NCI-H1417 treated with DMSO at 0.1 percent for 48 hours (cell line): ENCODE results near the gene PPP3R1.
"Not testable (repeated sequence)": the region's sequence is repeated elsewhere in the genome, so short reads cannot be mapped to it uniquely, and the experiment has no call there.

Experiments used
- DNase-seq: peaks from one replicate; lab custom pipeline; 2025; lab: John Stamatoyannopoulos, UW

PPP3R1 gene

DNA sequence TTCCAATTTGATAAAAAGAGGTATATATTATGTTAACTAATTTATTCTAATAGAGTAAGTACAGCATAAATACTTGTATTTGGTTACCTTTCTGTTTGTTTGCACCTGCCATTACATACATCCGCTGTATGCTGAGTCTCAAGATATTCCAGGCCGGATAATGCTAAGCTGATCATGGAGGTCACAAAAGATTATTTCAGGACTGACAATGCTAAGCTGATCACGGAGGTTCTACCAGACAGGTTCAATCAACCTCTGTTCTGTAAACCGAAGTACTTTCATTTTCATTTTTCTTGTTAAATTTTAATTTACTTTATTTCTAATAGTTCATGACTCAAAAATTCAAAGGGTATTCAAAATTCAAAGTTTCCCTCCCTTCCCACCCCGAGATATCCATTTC, 63.5 kb downstream of the PPP3R1 start:
- DNase-seq: no peak

DNA sequence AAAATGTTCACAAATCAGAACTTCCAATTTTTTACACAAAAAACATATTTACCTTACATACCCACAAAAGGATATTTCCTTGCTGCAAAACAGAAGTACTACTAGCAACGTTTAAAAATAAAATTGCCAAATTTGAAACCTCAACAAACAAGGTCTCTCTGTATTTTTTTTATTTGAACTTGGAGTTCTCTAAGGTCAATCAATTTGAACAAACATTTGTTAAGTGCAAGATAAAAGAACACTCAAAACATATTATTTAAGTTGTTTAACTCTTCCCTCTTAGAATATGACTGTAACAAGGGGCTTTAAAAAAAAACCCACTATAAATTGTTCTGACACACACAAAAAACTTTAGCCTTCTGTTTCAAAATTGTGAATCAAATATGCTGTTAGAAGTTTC, 65.0 kb downstream of the PPP3R1 start:
- no peak for DNase-seq

DNA sequence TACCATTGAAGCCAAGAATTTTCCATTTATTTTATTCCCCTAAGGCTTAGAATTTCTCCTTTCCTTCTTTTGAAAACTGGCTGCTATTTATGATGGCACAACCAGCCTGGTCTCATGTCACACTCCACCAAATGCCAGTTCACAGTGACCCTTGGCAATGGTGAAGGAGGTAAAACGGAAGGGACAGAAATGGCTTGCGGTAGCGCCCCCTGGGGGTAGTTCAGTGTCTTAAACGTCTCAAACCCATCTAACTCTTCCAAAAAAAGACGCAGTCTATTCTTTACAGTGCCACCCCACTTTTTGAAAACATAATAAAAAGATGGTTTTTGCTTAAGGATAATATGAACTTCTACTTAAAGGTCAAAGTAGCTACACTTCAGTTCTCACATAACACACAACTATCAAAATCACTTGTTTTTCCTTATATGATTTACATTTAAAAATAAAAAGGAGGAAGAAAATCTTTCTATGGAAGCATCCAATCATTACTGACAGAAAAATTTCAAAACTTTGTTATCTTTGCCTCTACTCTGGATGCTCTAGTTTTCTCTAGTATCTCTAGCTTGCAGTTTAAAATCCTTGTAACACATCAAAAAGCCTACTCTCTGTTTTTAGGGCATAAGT, 66.7 kb downstream of the PPP3R1 start:
- DNase-seq: no peak

DNA sequence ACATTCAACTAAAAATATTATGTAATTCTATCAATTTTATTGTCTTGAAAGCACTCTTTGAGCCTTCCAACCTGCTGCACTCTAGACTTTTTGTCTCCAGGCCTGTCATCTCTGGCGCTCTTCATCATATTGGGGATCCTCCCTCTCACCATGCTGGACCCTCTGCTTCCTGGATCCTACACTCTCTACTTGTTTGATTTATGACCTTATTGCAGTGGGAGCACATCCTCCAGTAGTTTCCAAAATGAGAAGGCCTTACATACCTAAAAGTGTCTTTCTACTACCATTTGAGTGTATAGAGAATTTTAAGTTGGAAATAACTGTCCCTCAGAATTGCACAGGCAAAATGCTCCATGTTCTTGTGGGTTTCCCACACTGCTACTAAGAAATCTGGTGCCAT, 69.4 kb downstream of the PPP3R1 start:
- no peak for DNase-seq

DNA sequence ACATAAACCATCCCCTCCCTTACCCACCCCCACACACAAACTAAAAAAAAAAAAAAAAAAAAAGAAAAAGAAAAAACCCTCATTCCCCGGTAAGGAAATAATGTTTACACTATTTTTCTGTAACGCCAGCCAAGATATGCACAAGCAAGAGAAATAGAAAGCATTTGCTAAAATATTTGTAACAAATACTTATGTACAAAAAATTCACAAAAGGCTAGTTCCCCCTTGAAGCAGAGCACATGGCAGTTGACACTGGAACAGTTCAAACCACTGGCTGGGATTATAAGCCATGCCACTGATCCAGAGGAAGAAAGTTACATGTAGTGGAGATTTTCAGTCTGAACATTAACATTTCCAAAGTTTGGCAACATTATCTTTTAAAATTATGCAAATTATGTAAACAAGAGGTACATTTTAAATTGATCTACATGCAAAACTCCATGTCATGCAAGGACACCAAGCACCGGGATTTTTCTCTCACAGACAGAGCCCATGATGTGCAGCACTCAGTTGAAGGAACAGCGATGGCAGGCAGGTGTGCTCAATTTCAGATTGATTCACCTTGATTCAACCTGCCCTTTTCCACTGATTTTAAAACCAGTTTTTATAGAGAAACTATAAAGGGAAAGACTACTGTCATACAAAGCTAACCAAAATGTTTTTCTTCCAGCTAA, 73.2 kb downstream of the PPP3R1 start:
- DNase-seq: no peak

DNA sequence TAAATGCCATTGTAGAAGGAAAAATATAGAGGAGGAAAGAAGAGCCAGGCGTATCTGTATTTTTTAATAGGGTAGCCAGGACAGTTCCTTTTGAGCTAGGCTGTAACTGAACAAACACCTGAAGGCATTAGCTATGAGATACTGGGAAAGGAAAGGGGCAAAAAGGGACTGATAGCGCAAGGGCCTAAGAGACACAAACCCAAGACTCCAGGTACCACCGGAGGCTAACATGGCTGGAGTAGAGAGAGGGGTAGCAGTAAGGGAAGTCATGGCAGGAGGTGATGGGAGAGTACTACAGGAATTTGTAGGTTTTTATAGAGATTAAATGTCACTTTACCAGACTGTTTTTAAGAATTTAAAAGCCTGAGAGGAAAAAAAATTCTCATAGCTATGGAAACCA, 73.9 kb downstream of the PPP3R1 start:
- no peak for DNase-seq

DNA sequence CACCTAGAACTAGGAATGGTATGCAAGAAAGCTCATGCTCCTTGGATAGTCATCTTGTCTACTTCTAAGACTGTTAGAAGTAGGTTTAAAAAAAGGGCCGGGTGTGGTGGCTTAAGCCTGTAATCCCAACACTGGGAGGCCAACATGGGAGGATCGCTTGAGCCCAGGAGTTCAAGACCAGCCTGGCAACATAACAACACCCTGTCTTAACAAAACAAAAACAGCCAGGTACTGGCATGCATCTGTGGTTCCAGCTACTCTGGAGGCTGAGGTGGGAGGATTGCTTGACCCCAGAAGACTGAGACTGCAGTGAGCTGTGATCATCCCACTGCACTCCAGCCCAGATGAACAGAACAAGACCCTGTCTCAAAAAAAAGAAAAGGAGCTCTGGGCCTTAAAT, 74.8 kb downstream of the PPP3R1 start:
- DNase-seq: no peak

DNA sequence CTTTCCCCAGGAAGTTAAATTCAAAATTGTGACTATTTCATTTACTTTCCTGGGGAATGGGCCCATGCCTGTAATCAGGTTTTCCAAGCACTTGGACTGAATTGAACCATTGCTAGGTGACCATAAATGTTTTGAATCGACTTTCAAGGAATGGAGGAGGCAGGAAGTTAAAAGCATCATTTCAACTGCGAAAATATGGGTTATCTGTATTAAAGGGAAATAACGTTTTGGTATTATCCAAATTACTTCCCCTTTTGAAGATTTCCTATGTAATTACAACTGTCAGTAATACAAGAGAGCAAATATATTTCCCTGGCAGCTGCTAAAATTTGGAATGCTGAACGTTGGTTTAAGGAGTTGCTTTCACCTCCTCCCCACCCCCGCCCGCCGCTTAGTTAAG, 75.7 kb downstream of the PPP3R1 start:
- DNase-seq: no peak

DNA sequence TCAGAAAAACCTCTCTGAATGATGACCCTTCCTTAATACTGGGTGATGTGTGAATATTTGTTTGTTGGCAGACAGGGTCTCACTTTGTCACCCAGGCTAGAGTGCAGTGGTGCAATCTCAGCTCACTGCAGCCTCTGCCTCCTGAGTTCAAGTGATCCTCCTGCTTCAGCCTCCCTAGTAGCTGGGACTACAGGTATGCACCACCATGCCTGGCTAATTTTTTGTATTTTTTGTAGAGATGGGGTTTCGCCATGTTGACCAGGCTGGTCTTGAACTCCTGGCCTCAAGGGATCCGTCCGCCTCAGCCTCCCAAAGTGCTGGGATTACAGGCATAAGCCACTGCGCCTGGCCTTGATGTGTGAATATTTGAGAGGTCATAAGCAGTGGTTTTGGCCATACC, 77.1 kb downstream of the PPP3R1 start:
- DNase-seq: not testable (repeated sequence)

DNA sequence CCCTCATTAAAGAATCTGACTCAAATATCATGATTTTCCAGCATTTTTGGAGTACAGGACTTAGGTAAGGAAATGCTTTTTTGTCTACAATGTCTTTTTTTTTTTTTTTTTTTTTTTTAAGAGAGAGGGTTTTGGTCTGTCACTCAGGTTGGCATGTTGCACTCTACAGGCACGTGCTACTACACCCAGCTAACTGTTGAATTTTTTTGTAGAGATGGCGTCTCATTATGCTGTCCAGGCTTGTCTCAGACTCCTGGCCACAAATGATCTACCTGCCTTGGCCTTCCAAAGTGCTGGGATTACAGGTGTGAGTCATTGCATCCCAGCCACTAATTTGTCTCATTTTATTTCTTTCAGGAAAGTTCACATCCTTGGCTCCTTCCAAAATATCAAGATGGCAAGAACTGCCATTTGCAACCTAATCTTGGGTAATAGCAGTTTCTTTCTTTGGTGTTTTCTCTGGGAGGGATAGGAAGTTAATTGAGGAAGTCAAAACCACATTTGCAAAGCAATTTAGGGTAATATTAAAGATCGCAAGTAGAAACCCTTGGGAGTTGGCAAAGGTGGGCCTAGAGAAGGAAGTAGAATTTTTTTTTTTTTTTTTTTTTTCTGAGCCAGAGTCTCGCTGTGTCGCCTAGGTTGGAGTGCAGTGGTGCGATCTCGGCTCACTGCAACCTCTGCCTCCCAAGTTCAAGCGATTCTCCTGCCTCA, 79.2 kb downstream of the PPP3R1 start:
- DNase-seq: no peak

DNA sequence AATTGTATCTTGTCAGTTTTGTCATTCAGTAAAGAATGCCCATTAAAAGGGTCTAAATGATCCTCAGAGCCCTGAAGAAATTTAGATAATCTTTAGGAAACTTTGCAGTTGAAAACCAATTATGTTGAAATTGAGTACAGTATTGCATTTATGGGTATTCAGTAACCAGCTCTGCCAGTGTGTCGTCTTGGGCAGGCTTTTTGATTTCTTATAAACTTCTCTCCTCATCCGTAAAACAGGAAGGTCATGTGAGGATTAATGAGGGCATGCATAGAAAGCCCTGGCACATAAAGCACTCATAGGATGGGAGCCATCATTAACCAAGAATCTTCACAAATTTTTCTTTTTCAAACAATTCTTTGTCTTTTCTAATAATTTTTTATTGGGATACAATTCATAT, 79.8 kb downstream of the PPP3R1 start:
- no peak for DNase-seq

DNA sequence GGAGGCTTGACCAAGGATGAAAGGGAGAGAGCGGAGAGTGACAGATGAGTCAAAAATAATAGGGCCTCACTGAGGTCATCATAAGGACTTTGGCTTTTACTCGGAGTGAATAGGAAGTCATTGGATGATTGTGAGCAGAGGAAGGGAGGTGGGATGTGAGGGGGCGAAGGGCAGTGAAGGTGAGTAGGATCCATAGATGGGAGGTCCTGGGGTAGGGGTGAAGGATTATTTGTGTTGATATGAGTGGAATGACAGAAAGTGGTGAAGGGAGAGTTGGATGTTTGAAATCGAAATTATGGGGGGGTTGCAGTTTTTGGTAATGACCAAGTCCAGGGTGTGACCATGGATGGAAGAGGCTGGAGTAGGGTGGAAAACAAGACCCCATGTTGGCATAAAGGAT, 80.6 kb downstream of the PPP3R1 start:
- no peak for DNase-seq

DNA sequence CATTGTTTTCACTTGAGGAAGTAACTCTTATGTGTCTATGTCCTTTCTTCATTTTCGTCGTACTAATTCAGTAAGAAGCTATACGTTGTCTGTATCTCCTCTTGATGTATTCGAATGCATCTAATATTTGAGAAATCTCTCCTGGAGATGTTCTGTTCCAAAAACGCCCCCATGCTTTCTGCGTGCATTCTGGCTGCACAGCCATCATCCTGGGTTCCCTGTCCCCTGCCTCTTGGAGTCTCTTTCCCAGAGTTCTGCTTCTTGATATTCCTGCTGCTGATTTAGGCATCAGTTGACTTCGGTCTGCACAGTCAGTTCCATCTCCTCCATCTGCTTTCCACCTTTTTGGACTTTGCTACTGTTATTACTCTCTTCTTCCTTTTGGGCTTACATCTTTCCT, 81.2 kb downstream of the PPP3R1 start:
- DNase-seq: no peak

DNA sequence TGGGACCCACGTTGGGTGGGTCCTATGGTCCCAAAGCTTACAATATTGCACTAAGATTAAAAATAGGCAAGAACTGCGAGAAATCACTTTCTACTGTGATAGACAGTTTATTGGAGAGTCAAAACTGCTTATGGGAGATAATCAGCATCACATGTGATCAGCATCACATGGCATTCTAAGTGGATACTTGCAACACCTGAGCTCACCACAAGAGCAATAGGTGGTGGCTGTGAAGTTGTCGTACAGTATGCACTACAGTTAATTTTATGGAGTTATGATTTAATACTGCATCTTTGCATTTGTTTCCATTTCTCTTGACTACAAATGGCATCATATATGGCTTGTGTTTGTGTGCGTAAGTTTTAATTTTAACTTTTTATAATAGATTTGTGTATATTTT, 83.0 kb downstream of the PPP3R1 start:
- no peak for DNase-seq

DNA sequence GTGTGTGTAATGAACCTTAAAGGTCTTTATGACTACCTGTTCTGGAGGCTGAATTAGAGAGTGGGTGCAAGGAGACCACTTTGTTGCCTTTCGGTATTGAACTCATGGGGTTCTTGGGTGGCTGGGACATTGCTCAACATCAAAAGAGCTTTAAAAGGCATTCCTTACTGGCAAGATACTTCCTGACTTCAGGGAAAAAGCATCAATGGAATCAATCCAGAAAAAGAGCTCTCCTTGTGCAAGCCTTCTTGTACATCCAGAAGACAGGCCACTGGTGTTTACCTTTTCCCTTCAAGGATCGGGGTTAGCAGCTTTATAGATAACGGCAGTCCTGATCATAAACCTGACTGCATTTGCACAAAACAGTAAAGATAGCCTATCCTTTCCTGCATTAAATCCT, 85.1 kb downstream of the PPP3R1 start:
- DNase-seq: no peak

DNA sequence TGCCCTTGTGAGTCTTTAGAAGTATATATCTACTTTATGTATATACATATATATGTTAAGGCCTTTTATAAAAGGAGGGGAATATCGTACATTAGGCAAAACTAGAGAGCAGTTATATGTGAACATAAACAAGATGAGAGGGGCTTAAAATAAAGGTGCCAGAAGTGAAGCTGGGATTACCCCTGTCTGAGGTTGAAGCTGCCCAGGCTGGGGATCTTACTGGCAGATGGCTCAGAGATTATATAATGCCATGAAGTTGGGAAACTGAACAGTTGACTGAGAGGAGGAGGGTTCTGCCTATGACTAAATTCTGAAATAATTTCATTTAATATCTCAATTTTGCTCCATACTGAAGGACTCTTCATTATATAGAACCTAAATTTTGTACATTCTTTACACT, 88.7 kb downstream of the PPP3R1 start:
- DNase-seq: no peak

DNA sequence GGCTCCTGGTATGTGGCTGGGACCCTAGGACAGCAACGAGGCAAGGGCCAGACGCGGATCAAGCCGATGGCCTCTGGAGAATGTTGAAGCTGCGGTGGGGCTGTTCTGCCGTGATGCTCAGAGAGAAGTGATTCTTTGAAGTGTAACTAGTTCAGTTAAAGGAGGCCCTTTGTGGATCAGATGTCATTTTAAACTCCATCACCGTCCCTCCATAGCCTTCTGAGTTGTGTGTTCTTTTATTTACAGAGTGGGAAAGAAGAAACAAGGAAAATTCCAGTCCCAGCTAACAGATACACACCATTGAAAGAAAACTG, 94.2 kb downstream of the PPP3R1 start:
- DNase-seq: no peak

DNA sequence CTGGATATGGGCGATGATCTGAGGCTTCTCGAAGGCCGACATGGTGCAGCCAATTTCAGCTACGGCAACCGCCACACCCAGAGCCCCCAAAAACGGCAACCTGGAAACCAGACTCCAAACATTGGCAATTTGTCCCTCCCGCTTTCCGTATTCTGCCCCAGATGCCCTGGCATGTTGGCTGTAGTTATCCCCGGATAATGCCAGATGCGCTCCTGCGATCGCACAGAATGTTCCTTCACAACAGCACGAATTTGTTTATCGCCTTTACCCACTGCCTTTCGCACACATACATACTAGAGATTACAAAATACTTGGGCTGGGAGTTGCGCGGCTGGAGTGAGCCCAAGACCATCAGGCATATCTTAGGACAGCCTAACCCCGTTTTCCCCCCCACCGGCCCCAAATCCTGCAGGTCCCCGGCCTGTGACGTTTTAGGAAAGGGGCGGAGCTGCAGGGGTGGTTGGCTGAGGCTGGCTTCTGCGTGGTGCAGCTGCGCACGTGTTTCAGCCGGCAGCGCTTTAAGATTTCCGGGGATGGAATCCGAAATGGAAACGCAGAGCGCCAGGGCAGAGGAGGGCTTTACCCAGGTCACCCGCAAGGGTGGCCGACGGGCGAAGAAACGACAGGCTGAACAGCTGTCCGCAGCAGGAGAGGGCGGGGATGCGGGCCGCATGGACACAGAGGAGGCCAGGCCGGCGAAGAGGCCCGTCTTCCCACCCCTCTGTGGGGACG, 94.8 kb downstream of the PPP3R1 start, which contains the start of gene PNO1:
Gene PNO1, plus strand, starts transcription at position 487 of the 732 bp plus-strand sequence. Its CDS starts 47 bp downstream, at position 534.
- peak; percentile 94 for DNase-seq

DNA sequence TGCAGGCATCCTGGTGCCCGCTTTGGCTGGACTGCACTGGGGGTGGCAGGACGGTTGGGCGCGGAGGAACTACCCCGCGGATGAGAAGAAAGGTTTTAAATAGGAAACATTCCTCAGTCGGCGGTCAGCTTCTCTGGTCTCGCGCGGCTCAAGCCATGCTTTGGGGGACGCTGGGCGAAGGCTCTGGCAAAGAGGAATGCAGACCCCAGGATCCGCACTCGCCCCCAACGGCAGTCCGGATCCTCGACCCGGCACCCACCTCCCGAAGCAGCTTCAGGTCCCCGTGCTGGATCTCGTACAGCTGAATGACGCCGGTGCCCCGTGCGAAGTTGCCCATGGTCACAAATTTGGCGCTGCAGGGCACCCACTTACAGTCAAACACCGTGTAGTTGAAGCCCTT, 95.3 kb downstream of the PPP3R1 start:
- DNase-seq: no peak

DNA sequence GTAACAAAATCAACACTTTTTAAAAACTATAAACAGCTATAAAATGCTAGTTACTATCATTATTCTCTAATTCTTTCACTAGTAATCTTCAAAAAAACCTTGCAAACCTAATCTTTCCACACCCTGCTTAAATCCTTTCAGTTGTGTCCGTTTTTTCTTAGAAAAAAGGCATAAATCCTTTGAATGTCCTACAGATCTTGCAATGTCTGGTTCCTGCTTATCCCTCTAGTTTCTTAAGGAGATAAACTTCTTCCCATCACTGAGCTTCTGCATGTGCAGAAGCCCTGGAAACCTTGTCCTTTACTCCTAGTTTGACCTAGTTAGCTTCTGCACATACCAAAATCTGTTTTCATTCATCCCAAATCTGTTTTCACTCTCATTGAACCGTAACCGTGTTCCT, 95.9 kb downstream of the PPP3R1 start:
- no peak for DNase-seq

DNA sequence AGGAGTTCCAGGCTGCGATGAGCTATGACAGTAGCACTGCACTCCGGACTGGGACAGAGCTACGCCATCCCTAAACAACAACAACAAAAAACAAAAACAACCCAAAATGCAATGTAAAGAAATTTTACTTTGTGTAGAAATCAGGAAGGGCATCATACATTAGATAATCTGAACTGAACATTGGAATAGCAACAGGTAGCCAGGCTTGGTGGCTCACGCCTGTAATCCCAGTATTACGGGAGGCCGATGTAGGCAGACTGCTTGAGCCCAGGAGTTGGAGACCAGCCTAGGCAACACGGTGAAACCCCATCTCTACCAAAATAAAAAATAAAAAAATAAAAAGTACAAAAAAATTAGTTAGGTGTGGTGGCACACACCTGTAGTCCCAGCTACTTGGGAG, 96.7 kb downstream of the PPP3R1 start:
- DNase-seq: no peak

DNA sequence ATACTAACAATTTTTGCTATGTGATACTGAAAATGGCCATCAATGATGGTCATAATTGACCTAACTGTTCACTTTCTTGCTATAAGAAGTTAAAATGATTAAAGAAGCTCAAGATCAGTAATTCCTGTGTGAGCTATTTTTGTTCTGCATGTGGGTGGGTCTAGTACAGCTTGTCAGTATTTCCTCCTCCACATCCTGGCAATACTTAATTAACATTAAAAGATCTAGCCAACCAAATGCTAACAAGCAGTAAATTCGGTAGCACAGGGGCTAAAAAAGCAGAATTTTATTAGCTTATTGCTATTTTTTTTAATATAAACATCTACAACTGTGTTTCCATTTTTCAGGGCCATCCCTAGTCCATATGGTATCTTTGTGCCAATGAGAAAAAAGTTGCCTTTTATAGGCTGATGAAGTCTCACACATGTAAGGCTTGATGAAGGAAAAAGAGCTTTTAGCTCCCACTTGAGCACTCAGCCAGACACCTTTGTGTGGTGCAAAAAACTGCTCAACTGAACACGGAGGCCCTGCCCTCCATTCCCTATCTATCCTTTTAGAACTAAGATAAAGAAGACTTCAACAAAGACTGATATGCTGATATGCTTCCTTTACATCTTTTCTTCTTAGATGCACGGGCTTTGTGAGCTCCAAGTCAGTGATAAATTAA, 99.5 kb downstream of the PPP3R1 start:
- DNase-seq: no peak
